Tongue (tissue), 2 donors: ENCODE results near the gene ARHGAP6. TPM values are rescaled to one million over a fixed set of nuclear protein-coding genes. Genes with fewer than 3 reads are reported as not detected.
A peak's percentile ranks its signal among the peaks of the same experiment; 100 is the strongest.

Experiments
- DNase-seq: peaks from one replicate; pipeline ENCODE4 v3.0.0-alpha.2; 2015
- total RNA-seq: library from RNA; depleted of rRNA; stranded (reverse); fragments of >200 nt; gene quantifications from one replicate; pipeline ENCODE4 v1.2.3, GENCODE V29; 2014

The ARHGAP6 gene
- total RNA-seq, 1 donor from 2014 or later, result 9.2 TPM

DNA sequence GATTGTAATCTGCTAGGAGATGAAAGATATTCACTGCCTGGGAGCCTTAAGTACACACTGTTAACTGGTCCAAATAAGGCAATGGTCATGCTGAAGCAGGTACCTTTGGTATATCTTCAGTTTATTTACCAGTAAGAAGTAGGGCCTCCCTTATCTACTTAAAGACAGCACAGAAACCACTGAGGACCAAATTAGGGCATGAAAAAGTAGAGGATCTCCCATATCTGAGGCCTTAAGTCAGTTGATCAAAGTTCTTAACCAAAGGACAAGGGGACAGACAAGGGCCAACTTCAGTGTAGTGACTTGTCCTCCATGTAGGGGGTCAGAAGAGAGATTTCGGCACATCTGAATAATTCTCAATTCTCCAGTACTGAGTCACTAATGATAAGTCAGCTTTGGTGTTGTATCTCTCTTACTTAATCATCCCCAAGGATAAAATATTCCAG is 313.4 kb downstream of the ARHGAP6 start:
- no peak for DNase-seq

DNA sequence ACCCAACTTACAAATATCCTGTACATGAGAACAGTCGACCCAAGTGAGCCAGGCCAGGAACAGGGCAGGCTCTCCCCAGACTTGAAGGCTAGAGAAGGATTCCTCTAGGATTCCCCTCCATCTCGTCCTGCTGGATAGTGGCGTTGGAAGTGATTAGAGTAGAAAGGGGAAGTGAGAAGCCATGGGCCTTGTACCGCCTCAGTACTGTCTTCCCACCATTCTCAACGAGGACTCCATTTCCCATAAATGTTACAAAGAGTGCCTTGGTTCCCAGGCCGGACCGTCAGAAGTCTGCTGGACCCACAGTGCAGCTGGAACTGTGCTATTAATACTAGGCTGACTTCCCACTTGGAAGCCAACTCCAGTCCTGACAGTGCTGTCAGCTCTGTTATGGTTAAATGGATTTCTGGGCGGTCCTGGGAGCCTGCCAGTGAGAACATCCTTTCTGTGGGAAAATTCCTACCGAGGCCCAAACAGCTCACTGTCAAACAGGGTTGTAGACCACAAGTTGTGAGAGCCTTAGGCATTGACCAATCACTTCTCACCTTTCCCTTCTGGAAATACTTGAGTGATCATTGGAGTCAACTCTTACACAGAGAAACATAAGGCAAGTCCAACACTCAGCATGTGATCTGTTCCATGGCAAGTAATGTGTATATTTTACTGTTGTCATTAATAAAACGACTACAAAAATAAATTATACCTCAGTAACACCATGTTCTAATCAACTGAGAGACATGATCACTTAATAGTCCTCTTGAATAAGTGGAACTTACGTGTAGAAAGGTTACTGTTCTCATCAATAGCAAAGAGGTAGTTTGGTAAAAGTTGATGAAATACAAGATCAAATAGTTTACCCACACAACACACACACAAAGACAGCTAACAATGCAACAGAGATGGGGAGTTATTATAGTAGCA is 314.1 kb downstream of the ARHGAP6 start:
- DNase-seq, result peak; percentile 52

- DNase-seq, result no peak
Observed at GRCh38 chrX:11349661-11350337, 315.9 kb downstream of the ARHGAP6 start.

GRCh38 chrX:11349020-11349419 is 316.7 kb downstream of the ARHGAP6 start:
- DNase-seq, result no peak

DNA sequence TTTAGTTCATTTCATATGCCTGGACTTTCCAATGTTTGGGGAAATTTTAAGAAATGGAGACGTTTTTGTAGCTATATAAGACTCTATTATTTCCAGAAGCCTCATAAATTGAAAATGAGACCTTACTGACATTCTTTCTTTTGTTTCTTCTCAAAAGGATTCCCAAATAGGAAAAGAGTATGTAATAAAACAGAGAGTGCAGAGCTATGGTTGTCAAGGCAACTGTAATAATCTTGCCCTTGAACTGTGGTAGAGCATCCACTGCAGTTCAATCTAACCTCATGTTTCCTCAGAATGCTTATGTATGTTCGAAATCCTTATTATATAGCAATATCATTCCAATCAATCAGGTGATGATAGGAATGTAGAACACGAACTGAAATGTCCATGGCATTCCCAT is 318.4 kb downstream of the ARHGAP6 start:
- DNase-seq, result no peak

DNA sequence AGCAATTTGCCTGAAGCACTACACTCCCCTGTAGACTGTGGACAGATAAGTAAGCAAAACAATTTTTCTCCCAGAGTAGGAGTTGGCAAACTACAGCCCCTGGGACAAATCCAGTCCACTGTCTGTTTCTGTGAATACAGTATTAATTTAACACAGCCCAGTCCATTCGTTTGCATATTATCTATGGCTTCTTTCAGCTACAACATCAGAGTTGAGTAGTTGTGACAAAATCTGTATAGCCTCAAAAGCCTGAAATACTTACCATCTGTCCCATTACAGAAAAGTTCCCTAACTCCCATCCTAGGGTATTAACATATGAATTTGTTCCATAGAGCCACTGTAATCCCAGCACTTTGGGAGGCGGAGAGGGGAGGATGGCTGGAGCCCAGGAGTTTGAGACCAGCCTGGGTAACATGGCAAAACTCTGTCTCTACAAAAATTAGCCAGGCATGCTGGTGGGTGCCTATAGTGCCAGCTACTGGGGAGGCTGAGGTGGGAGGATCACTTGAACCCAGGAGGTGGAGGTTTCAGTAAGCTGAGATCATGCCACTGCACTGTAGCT is 319.5 kb downstream of the ARHGAP6 start:
- DNase-seq, result no peak

DNA sequence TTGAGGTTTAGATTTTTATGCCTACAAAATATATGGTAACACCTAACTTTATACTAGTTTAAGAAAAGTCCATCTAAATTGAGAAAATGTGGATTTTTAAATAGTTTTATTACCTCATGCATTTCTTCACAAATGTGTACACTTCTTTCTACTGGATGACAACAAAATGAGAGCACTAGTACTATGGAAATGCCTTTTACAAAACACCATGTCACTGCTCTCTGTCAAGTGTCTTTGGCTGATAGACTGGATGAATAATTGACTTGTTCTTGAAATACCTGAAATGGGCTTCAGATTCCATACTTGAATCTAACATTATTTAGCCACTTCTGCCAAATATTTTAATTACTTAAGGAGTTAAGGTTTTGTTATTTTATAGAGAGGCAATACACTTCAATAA is 323.0 kb downstream of the ARHGAP6 start:
- DNase-seq, result no peak

DNA sequence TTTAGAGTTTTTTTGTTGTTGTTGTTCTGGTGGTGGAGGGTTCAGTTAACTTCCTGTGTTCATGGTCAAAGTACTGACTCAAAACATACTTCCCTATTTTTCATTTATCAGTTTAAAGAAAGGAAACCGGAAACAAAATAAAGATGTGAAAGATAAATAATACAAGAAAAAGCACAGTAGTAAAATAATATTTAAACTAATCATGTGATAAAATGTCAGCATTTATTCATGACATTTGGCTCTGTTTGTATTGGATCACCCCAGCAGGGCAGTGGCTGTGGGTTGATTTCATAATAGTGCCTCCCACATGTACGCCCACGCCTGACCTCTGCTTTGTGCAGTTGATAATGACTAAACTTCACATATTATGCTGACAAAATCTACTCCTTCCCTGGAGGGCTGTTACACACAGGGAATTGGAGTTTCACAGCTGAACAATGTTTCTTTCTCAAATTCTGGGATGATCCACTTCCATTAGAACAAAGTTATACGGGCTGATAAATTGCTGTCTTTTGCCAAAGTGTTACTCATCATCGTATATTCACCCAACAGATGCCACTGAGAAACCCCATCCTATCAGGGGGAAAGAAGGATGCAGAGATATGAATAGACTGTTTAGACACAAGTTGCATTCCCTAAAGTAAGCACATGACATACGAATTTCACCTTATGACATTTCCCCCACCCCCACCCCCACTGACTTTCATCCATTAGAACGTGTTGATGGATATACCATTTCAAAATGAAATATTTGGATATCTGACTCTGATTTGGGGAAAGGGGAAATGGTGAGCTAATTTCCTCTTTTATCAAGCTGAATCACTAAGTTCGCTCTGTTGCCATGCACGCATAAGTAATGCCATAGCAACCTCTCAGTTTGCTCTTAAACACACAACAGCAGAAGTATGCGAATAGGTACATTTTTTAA is 324.2 kb downstream of the ARHGAP6 start:
- DNase-seq, result peak; percentile 23

- DNase-seq, result no peak
Observed at GRCh38 chrX:11337292-11338009, 328.3 kb downstream of the ARHGAP6 start.

DNA sequence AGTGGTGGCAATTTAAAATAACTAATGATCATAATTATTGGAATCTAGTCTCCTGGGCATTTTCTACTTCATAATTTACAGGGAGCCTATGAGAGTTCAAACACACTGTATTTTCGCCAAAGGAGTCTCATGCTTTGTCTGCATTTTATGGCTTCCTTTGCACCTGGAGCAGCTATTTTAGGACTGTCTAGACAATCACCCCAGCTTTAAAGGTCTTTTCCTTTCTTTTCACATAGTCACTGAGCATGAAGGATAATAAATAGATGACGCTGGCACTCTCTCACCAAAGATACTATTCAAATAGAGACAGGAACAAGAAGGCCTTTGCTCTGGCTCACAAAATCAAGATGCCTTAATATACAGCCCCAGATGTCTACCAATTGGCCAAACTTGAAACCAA is 329.5 kb downstream of the ARHGAP6 start:
- DNase-seq, result no peak

DNA sequence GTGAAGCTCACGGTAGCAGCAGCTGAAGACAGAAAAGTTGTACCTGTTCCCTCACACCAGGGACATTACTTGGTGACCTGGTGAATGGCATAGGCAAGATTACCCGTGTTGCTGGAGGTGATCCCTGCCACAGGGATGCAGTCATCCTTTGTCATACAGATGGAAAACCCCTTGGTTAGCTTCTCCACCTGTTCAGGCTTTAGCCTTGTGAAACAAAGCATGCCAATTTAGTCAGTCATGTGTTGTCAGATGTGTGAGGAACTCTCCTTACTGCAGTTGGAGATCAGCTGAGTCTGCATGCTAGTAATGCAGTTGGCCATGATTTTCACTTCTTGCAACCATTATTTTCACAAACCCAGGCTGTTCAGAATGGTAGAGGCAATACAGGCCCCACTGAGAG is 331.6 kb downstream of the ARHGAP6 start:
- no peak for DNase-seq

DNA sequence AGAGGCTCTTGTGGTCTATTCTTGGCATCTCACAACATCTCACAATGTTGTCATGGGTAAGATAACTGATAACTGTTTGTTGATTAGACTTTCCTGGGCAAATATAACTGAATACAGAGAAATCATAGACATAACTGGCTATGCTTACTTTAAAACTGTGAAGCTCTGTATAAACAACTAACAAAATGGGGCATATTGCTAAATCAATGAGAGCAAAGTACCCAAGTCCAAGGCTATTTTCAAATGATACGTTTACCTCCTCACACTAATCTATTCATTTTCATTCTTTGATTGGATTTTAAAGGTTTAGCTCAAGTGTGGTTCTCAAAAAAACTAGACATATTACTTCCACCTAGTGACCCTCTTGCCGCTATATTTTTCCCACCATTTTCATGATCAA is 333.9 kb downstream of the ARHGAP6 start:
- no peak for DNase-seq

- no peak for DNase-seq
Observed at GRCh38 chrX:11329021-11329420, 336.7 kb downstream of the ARHGAP6 start.

GRCh38 chrX:11328134-11328533 is 337.6 kb downstream of the ARHGAP6 start:
- no peak for DNase-seq

- no peak for DNase-seq
Observed at GRCh38 chrX:11321986-11322385, 343.7 kb downstream of the ARHGAP6 start.

GRCh38 chrX:11319806-11320520 is 345.8 kb downstream of the ARHGAP6 start:
- peak; percentile 52 for DNase-seq

GRCh38 chrX:11311706-11312105 is 354.0 kb downstream of the ARHGAP6 start:
- peak; percentile 60 for DNase-seq

- DNase-seq, result no peak
Observed at GRCh38 chrX:11309220-11309619, 356.5 kb downstream of the ARHGAP6 start.

- DNase-seq, result no peak
Observed at GRCh38 chrX:11305641-11306040, 360.1 kb downstream of the ARHGAP6 start.

- DNase-seq, result no peak
Observed at GRCh38 chrX:11304829-11305228, 360.9 kb downstream of the ARHGAP6 start.

DNA sequence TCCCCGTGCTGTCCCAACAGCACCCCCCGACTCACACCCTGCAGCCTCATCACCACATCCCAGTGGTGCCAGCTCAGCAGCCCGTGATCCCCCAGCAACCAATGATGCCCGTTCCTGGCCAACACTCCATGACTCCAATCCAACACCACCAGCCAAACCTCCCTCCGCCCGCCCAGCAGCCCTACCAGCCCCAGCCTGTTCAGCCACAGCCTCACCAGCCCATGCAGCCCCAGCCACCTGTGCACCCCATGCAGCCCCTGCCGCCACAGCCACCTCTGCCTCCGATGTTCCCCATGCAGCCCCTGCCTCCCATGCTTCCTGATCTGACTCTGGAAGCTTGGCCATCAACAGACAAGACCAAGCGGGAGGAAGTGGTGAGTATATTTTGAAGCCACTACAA is 367.1 kb downstream of the ARHGAP6 start:
- no peak for DNase-seq
